Measurements from ENCODE around the gene DIAPH1.

GRCh38 chr5:141483902-141484301 lies 134.9 kb downstream of the DIAPH1 start:
- TF ChIP-seq POLR2A (IDR thresholded peaks at IDR 0.05; ENCODE audit: low read length) (no peak), GATA1 (IDR thresholded peaks at IDR 0.05; ENCODE audit: low read depth, low read length) (no peak)

All from erythroblast (primary cell).